Sigmoid colon (tissue), 7 donors: ENCODE results near the gene FZR1. TPM values are rescaled to one million over a fixed set of nuclear protein-coding genes. Genes with fewer than 3 reads are reported as not detected.

Source experiments
- DNase-seq: peaks from one replicate; pipeline ENCODE4 v3.0.0-alpha.2; 2019
- H3K27ac ChIP-seq, 4 donors: fragments of 200-600 bp; sonication (generic); one replicate each; pipeline ENCODE4 v1.5.1; 2016 to 2019; ENCODE audit warnings: mild to moderate bottlenecking in 1 of 4
- H3K27me3 ChIP-seq, 3 donors: fragments of 200-600 bp; sonication (generic); one replicate each; pipeline ENCODE4 v1.5.1; 2019; ENCODE audit warnings: mild to moderate bottlenecking in 1 of 3
- H3K36me3 ChIP-seq, 4 donors: fragments of 200-600 bp; sonication (generic); one replicate each; pipeline ENCODE4 v1.5.1; 2016 to 2019
- H3K4me1 ChIP-seq, 4 donors: fragments of 200-600 bp; sonication (generic); one replicate each; pipeline ENCODE4 v1.5.1; 2017 to 2019
- H3K4me3 ChIP-seq, 4 donors: fragments of 200-600 bp; sonication (generic); one replicate each; pipeline ENCODE4 v1.5.1; 2017 to 2019; ENCODE audit warnings: mild to moderate bottlenecking in 2 of 4, moderate library complexity in 1 of 4
- H3K9me3 ChIP-seq, 4 donors: fragments of 200-600 bp in 3 of 4; sonication (generic) in 3 of 4; one replicate each; pipeline versions ENCODE4 v1.5.1 to v1.6.1; 2013 to 2019
- EP300 ChIP-seq, 4 donors: sonication (generic); formaldehyde crosslinking; IDR thresholded peaks; one replicate each; pipeline ENCODE4 v1.6.1; 2017; ENCODE audit warnings: antibody characterized with exemption in 4 of 4
- POLR2A ChIP-seq, 2 donors: fragments of 450-650 bp; IDR thresholded peaks; one replicate each; pipeline ENCODE4 v1.6.1; 2016; ENCODE audit warnings: antibody characterized with exemption in 2 of 2, mild to moderate bottlenecking in 2 of 2, moderate library complexity in 2 of 2
- POLR2AphosphoS5 ChIP-seq, 4 donors: sonication (generic); formaldehyde crosslinking; IDR thresholded peaks; one replicate each; pipeline ENCODE4 v1.6.1; 2017; ENCODE audit warnings: antibody characterized with exemption in 4 of 4
- WGBS, 2 donors: extraction: QIAGEN DNeasy Blood & Tissue Kit; methylation state at CpG; one replicate each; pipeline ENCODE4 v1.1.7; 2013; 5-methylcytosine and 5-hydroxymethylcytosine counted together
- intact Hi-C: fragments of 100-400 bp; cut with DNase I; formaldehyde crosslinking; loops from one replicate; pipeline ENCODE4 v1.15.1; 2023
- polyA plus RNA-seq, 3 donors: library from polyadenylated mRNA; stranded (reverse); fragments of 200-250 nt; gene quantifications; one replicate each; pipeline ENCODE4 v1.2.3, GENCODE V29; 2013
- total RNA-seq, 4 donors: library from RNA; depleted of rRNA; stranded (reverse); fragments of >200 nt; gene quantifications; one replicate each; pipeline ENCODE4 v1.1.0, GENCODE V29; 2016
- TF ChIP-seq, protein P1 (sequence below), 4 experiments: fragments of 450-650 bp in 3 of 4; fragments of 200-600 bp in 1 of 4; IDR thresholded peaks; one replicate each; pipeline ENCODE4 v1.5.1; 2016 to 2019; ENCODE audit warnings: antibody characterized with exemption in 4 of 4, mild to moderate bottlenecking in 3 of 4, moderate library complexity in 2 of 4
- donor health status: healthy with polysubstance abuse.
- donor health status: Bipolar disorder and iron deficiency.
- donor health status: healthy.

The FZR1 gene
- total and polyA plus RNA-seq, 7 donors, result 11.4 to 44.6 (median 18.1) TPM

DNA sequence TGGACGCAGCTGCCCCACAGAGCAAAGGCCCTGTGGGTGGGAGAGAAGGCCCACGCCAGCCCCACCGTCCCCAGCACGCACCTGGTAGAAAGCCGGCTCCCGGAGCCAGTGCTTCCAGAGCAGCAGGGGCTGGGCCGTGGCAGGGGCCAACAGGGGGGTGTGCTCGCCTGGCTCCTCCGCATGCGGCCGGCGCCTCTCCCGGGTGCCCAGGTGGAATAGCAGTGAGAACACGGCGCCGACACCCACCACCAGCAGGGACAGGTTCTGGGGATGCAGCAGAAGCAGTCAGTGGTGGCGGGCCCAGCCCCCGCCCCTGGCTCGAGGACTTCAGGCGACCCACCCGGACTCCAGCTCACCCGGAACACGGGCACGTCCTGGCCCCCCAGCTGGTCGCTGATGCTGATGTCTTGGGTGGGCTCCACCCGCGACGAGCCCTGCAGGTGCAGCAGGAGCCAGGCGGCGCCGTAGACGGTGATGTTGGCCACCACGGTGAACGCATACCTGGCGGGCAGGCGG is 41.7 kb downstream of the FZR1 start:
- TF ChIP-seq POLR2A (IDR thresholded peaks at IDR 0.05) (no peak), EP300 (IDR thresholded peaks at IDR 0.05) (no peak), POLR2AphosphoS5 (IDR thresholded peaks at IDR 0.05) (no peak)
- TF ChIP-seq, protein P1, sequence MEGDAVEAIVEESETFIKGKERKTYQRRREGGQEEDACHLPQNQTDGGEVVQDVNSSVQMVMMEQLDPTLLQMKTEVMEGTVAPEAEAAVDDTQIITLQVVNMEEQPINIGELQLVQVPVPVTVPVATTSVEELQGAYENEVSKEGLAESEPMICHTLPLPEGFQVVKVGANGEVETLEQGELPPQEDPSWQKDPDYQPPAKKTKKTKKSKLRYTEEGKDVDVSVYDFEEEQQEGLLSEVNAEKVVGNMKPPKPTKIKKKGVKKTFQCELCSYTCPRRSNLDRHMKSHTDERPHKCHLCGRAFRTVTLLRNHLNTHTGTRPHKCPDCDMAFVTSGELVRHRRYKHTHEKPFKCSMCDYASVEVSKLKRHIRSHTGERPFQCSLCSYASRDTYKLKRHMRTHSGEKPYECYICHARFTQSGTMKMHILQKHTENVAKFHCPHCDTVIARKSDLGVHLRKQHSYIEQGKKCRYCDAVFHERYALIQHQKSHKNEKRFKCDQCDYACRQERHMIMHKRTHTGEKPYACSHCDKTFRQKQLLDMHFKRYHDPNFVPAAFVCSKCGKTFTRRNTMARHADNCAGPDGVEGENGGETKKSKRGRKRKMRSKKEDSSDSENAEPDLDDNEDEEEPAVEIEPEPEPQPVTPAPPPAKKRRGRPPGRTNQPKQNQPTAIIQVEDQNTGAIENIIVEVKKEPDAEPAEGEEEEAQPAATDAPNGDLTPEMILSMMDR (IDR thresholded peaks at IDR 0.05), result no peak
- no peak for DNase-seq
- H3K4me3 ChIP-seq, result no peak overlapping the region
- intact Hi-C loops, result no loop called here
- H3K27me3 ChIP-seq, result no peaks in the 10 kb centered on the region
- 90 to 91% methylated on average over 36 of the region's 36 CpGs for WGBS, 2 donors
- H3K27ac ChIP-seq, result no peak overlapping the region
- H3K4me1 ChIP-seq, result no peaks in the 10 kb centered on the region
- H3K36me3 ChIP-seq, result peaks cover 0 to 16% (median 3%) of the 10 kb centered on the region in 4 donors
- no peaks in the 10 kb centered on the region for H3K9me3 ChIP-seq

GRCh38 chr19:3548606-3549005 is 42.5 kb downstream of the FZR1 start:
- H3K27ac ChIP-seq, result no peak overlapping the region
- DNase-seq, result no peak
- WGBS, 2 donors, result 86 to 89% methylated on average over 14 of the region's 14 CpGs
- H3K27me3 ChIP-seq, result no peaks in the 10 kb centered on the region
- no peaks in the 10 kb centered on the region for H3K9me3 ChIP-seq
- H3K36me3 ChIP-seq, result peaks cover 0 to 11% (median 3%) of the 10 kb centered on the region in 4 donors
- TF ChIP-seq POLR2A (IDR thresholded peaks at IDR 0.05), result no peak
- TF ChIP-seq EP300 (IDR thresholded peaks at IDR 0.05), result no peak
- no peak for TF ChIP-seq POLR2AphosphoS5 (IDR thresholded peaks at IDR 0.05)
- H3K4me3 ChIP-seq, result no peak overlapping the region
- no peaks in the 10 kb centered on the region for H3K4me1 ChIP-seq
- intact Hi-C loops, result no loop called here

GRCh38 chr19:3549816-3550215 is 43.7 kb downstream of the FZR1 start:
- peaks cover 0 to 3% (median under 1%) of the 10 kb centered on the region in 4 donors for H3K4me1 ChIP-seq
- no peak overlapping the region for H3K27ac ChIP-seq
- intact Hi-C loops, result no loop called here
- 90 to 92% methylated on average over 10 of the region's 10 CpGs for WGBS, 2 donors
- no peaks in the 10 kb centered on the region for H3K9me3 ChIP-seq
- TF ChIP-seq POLR2A (IDR thresholded peaks at IDR 0.05), result no peak
- H3K36me3 ChIP-seq, result peaks cover 0 to 7% (median 3%) of the 10 kb centered on the region in 4 donors
- no peak overlapping the region for H3K4me3 ChIP-seq
- no peak for DNase-seq
- H3K27me3 ChIP-seq, result no peaks in the 10 kb centered on the region

- H3K36me3 ChIP-seq, result peaks cover 0 to 7% (median under 1%) of the 10 kb centered on the region in 4 donors
- no peaks in the 10 kb centered on the region for H3K9me3 ChIP-seq
- peaks cover 0 to 16% (median 12%) of the 10 kb centered on the region in 4 donors for H3K4me1 ChIP-seq
- no peak overlapping the region for H3K4me3 ChIP-seq
- 93 to 94% methylated on average over 34 of the region's 34 CpGs for WGBS, 2 donors
- no peak overlapping the region for H3K27ac ChIP-seq
- TF ChIP-seq POLR2A (IDR thresholded peaks at IDR 0.05), result no peak
- TF ChIP-seq EP300 (IDR thresholded peaks at IDR 0.05), result no peak
- no peak for TF ChIP-seq POLR2AphosphoS5 (IDR thresholded peaks at IDR 0.05)
- TF ChIP-seq, protein P1 (IDR thresholded peaks at IDR 0.05), result no peak
- H3K27me3 ChIP-seq, result no peaks in the 10 kb centered on the region
- intact Hi-C loops, result no loop called here
- DNase-seq, result no peak
These were observed 45.1 kb downstream of the FZR1 start for GRCh38 chr19:3550947-3551791.

- intact Hi-C loops, result no loop called here
- Histone ChIP-seq H3K36me3 (peaks cover 0 to 7% (median 0%) of the 10 kb centered on the region in 4 donors), H3K27me3 (no peaks in the 10 kb centered on the region), H3K4me3 (no peak overlapping the region), H3K9me3 (no peaks in the 10 kb centered on the region), H3K4me1 (peaks cover 0 to 22% (median 17%) of the 10 kb centered on the region in 4 donors), H3K27ac (no peak overlapping the region)
- DNase-seq, result no peak
- TF ChIP-seq, protein P1 (IDR thresholded peaks at IDR 0.05), result no peak
- TF ChIP-seq POLR2AphosphoS5 (IDR thresholded peaks at IDR 0.05) (no peak), EP300 (IDR thresholded peaks at IDR 0.05) (no peak), POLR2A (IDR thresholded peaks at IDR 0.05) (no peak)
- 84 to 88% methylated on average over 9 of the region's 9 CpGs for WGBS, 2 donors
These were observed 45.6 kb downstream of the FZR1 start for GRCh38 chr19:3551792-3552095.
